PC-3 (cell line): Measurements from ENCODE around the gene FOXB2. TPM values are rescaled to one million over a fixed set of nuclear protein-coding genes. Genes with fewer than 3 reads are reported as not detected.

Experiments
- ATAC-seq: fragments of 200-7000 bp; cut with Tn5 transposase; 2 replicates; pipeline ENCODE4 v1.9.1; 2020; ENCODE audit warnings: mild to moderate bottlenecking, moderate library complexity
- BruUV-seq: library from RNA; stranded (reverse); fragments of 400-500 nt; replicated peaks from 2 replicates; lab custom pipeline; 2021; lab: Mats Ljungman, UMichigan
- CTCF ChIA-PET: fragments of 300-600 bp; sonication (Branson Sonifier 250); formaldehyde crosslinking; loops from one replicate; lab custom pipeline; 2022; ENCODE audit warnings: antibody characterized with exemption; lab: Charles Lee
- POLR2A ChIA-PET: fragments of 300-600 bp; sonication (Branson Sonifier 250); formaldehyde crosslinking; loops from one replicate; lab custom pipeline; 2022; ENCODE audit warnings: antibody characterized with exemption; ENCODE audit not compliant: unreplicated experiment; lab: Charles Lee
- DNase-seq: peaks from one replicate; pipeline ENCODE4 v3.0.0-alpha.2; 2015
- H2AFZ ChIP-seq: fragments of 300-600 bp; sonication (generic); 2 replicates; pipeline ENCODE4 v1.6.0; 2016; ENCODE audit warnings: antibody characterized with exemption, low read length
- H3F3A ChIP-seq: fragments of 300-600 bp; sonication (generic); one replicate; pipeline ENCODE4 v1.6.0; 2017; ENCODE audit warnings: antibody characterized with exemption, low read length, control low read depth, mild to moderate bottlenecking; ENCODE audit not compliant: unreplicated experiment
- H3K27ac ChIP-seq: fragments of 300-600 bp; sonication (generic); 2 replicates; pipeline ENCODE4 v1.5.1; 2016; ENCODE audit warnings: mild to moderate bottlenecking, low read length
- H3K27me3 ChIP-seq: fragments of 300-600 bp; sonication (generic); 2 replicates; pipeline ENCODE4 v1.6.1; 2016; ENCODE audit warnings: low read length, mixed read lengths
- H3K36me3 ChIP-seq: fragments of 300-600 bp; sonication (generic); 2 replicates; pipeline ENCODE4 v1.6.1; 2016; ENCODE audit warnings: low read depth, mixed run types, low read length, mixed read lengths
- H3K4me1 ChIP-seq: fragments of 300-600 bp; sonication (generic); 2 replicates; pipeline ENCODE4 v1.5.1; 2016; ENCODE audit warnings: low read length; ENCODE audit not compliant: insufficient read depth
- H3K4me2 ChIP-seq: fragments of 300-600 bp; sonication (generic); 2 replicates; pipeline ENCODE4 v1.6.0; 2016; ENCODE audit warnings: low read length
- H3K4me3 ChIP-seq: fragments of 300-600 bp; sonication (generic); 2 replicates; pipeline ENCODE4 v1.5.1; 2016; ENCODE audit warnings: mild to moderate bottlenecking, low read length, mixed read lengths
- H3K79me2 ChIP-seq: fragments of 300-600 bp; sonication (generic); 2 replicates; pipeline ENCODE4 v1.6.1; 2017; ENCODE audit warnings: low read length, mixed read lengths
- H3K9ac ChIP-seq: fragments of 300-600 bp; sonication (generic); 2 replicates; pipeline ENCODE4 v1.6.0; 2016; ENCODE audit warnings: mild to moderate bottlenecking, low read length
- H3K9me2 ChIP-seq: fragments of 300-600 bp; sonication (generic); replicated peaks from 2 replicates; pipeline ENCODE4 v1.6.1; 2016; ENCODE audit warnings: mixed run types, low read length, mixed read lengths
- H3K9me3 ChIP-seq: fragments of 300-600 bp; sonication (generic); 2 replicates; pipeline ENCODE4 v1.6.1; 2016; ENCODE audit warnings: low read length, mixed read lengths
- H4K20me1 ChIP-seq: fragments of 300-600 bp; sonication (generic); 2 replicates; pipeline ENCODE4 v1.6.1; 2016; ENCODE audit warnings: low read length, mixed read lengths
- EZH2 ChIP-seq: fragments of 300-600 bp; sonication (generic); IDR thresholded peaks from one replicate; pipeline ENCODE4 v1.6.1; 2017; ENCODE audit warnings: antibody characterized with exemption, mild to moderate bottlenecking, low read length; ENCODE audit not compliant: unreplicated experiment
- EZH2phosphoT487 ChIP-seq: fragments of 300-600 bp; sonication (generic); IDR thresholded peaks from 2 replicates; pipeline ENCODE4 v1.6.1; 2018; ENCODE audit warnings: mild to moderate bottlenecking, antibody characterized with exemption, low read length, borderline replicate concordance
- intact Hi-C: fragments of 100-400 bp; cut with micrococcal nuclease; formaldehyde crosslinking; loops from 2 replicates; pipeline ENCODE4 v1.9.0; 2023
- total RNA-seq: library from RNA; depleted of rRNA; stranded (reverse); fragments of >200 nt; gene quantifications from 2 replicates; pipeline ENCODE4 v1.2.3, GENCODE V29; 2014
- TF ChIP-seq, protein P1 (sequence below): fragments of 300-600 bp; sonication (generic); conservative IDR thresholded peaks from 2 replicates; pipeline ENCODE4 v1.5.1; 2017; ENCODE audit warnings: antibody characterized with exemption, low read depth, mild to moderate bottlenecking, low read length

The FOXB2 gene
- total RNA-seq, 1 experiment from 2014 or later = not detected

DNA sequence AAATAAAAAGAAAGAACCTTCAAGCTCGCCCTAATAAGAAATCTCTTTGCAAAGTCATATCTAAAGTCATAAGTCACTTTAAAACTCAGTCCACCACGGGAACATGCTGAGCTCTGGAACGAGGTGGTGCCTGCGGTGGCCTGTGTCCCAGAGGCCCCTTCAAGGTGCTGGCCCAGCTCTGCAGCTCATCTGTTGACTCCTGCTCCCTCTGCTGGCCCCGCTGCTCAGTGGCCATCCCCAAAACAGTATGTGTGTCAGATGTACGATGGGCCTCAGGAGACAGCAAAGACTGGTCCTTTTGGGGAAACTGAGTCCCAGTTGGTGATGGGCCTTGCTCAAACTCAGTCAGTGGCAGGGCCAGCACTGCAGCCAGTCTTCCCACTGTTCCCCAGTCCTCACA is 22.8 kb upstream of the FOXB2 start:
- BruUV-seq = no TSS peak

DNA sequence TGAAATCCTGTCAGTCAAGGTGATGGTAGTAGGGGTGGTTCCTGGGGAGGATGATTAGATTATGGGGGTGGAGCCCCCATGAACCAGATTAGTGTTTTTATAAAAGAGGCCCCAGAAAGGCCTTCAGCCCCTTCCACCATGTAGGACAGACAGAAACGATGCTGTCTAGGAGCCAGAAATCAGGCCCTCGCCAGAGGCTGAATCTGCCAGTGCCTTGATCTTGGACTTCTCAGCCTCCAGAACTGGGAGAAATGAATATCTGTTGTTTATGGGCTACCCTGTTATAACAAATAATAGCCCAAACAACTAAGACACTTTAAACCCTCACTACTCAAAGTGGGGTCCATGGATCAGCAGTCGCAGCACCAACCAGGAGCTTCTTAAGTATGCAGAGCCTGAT is 20.2 kb upstream of the FOXB2 start:
- no TSS peak for BruUV-seq
- Histone ChIP-seq H3K4me1 (no peaks in the 10 kb centered on the region), H3K27me3 (no peaks in the 10 kb centered on the region), H3K9ac (no peak overlapping the region), H2AFZ (no peak overlapping the region), H3F3A (no peaks in the 10 kb centered on the region), H4K20me1 (no peaks in the 10 kb centered on the region), H3K4me3 (no peak overlapping the region), H3K79me2 (no peaks in the 10 kb centered on the region), H3K36me3 (no peaks in the 10 kb centered on the region), H3K9me2 (no peaks in the 10 kb centered on the region), H3K27ac (no peak overlapping the region), H3K9me3 (no peaks in the 10 kb centered on the region), H3K4me2 (no peak overlapping the region)
- ChIA-PET CTCF (no interaction called here), POLR2A (no interaction called here)
- intact Hi-C loops = no loop called here
- DNase-seq (no peak), ATAC-seq (no peak)
- TF ChIP-seq EZH2phosphoT487 (no peak), EZH2 (no peak)
- TF ChIP-seq, protein P1, sequence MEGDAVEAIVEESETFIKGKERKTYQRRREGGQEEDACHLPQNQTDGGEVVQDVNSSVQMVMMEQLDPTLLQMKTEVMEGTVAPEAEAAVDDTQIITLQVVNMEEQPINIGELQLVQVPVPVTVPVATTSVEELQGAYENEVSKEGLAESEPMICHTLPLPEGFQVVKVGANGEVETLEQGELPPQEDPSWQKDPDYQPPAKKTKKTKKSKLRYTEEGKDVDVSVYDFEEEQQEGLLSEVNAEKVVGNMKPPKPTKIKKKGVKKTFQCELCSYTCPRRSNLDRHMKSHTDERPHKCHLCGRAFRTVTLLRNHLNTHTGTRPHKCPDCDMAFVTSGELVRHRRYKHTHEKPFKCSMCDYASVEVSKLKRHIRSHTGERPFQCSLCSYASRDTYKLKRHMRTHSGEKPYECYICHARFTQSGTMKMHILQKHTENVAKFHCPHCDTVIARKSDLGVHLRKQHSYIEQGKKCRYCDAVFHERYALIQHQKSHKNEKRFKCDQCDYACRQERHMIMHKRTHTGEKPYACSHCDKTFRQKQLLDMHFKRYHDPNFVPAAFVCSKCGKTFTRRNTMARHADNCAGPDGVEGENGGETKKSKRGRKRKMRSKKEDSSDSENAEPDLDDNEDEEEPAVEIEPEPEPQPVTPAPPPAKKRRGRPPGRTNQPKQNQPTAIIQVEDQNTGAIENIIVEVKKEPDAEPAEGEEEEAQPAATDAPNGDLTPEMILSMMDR = no peak

More for the DNA sequence above, 22.8 kb upstream of the FOXB2 start:
- H3K79me2 ChIP-seq = no peaks in the 10 kb centered on the region
- H3K9ac ChIP-seq = no peak overlapping the region
- H3K4me1 ChIP-seq = no peaks in the 10 kb centered on the region
- no peaks in the 10 kb centered on the region for H3K9me2 ChIP-seq
- H3K36me3 ChIP-seq = no peaks in the 10 kb centered on the region
- no peak for TF ChIP-seq EZH2phosphoT487
- TF ChIP-seq, protein P1 = peak; percentile 58
- H4K20me1 ChIP-seq = no peaks in the 10 kb centered on the region
- H3F3A ChIP-seq = no peaks in the 10 kb centered on the region
- no peak overlapping the region for H3K4me2 ChIP-seq
- no peak overlapping the region for H3K27ac ChIP-seq
- no peaks in the 10 kb centered on the region for H3K27me3 ChIP-seq
- ChIA-PET CTCF (interaction anchor here (0.6 kb wide), 1 partner anchor 241 kb away, joined by 3 read pairs; no protein-coding TSS in a partner anchor), POLR2A (no interaction called here)
- no peak overlapping the region for H3K4me3 ChIP-seq
- DNase-seq (peak; percentile 18), ATAC-seq (peak; percentile 49; the same call in 1 of the 2 replicates)
- intact Hi-C loops = loop anchor here (1.0 kb wide), 1 partner anchor 186 kb away; no protein-coding TSS in a partner anchor
- no peaks in the 10 kb centered on the region for H3K9me3 ChIP-seq
- H2AFZ ChIP-seq = no peak overlapping the region

DNA sequence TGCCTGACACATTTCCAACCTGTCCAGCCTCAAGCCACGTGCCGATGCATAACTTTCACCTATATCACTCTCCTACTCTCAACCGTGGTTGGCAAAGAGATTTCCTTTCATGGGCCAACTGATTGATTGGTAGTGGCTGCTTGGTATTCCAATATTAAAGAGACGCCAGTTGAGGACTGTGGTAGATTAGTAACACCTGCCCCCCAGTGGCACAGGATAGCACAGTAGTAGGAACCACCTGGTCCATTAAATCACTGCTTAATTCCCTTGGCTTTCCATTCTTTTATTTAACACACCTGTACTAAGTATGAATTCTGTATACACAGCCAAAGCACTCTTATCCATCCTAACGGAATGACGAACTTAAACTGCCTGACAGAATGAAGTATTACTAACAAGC is 19.1 kb upstream of the FOXB2 start:
- no peak for ATAC-seq
- Histone ChIP-seq H3K36me3 (no peaks in the 10 kb centered on the region), H3K9me3 (no peaks in the 10 kb centered on the region), H4K20me1 (no peaks in the 10 kb centered on the region), H3F3A (no peaks in the 10 kb centered on the region), H3K9ac (no peak overlapping the region), H3K27me3 (no peaks in the 10 kb centered on the region), H3K4me2 (no peak overlapping the region), H2AFZ (no peak overlapping the region), H3K27ac (no peak overlapping the region), H3K79me2 (no peaks in the 10 kb centered on the region), H3K4me1 (no peaks in the 10 kb centered on the region), H3K9me2 (no peaks in the 10 kb centered on the region), H3K4me3 (no peak overlapping the region)
- ChIA-PET CTCF (no interaction called here), POLR2A (no interaction called here)
- no peak for DNase-seq
- no TSS peak for BruUV-seq
- intact Hi-C loops = no loop called here
- TF ChIP-seq, protein P1 = no peak
- TF ChIP-seq EZH2phosphoT487 (no peak), EZH2 (no peak)
